ENCODE results near the gene EFCAB6.

EFCAB6 gene

DNA sequence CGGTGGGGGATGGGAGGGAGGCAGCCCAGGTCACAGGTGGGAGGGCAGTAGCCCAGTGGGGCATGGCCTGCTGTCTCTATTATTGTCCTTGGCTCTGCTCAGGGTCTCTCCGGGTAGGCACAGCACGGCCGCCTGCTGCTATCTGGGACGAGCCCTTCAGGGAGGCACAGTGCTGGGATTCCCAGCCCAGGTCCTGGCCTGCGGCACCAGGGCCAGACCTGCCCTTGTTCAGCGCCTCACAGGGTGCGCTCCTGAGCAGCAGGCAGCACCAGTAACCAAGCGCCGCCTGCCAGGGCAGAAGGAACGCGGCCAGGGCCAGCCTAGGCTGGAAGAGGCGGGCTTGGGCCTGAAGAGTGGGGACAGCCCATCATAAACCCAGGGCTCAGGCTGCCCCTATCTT, 249.3 kb downstream of the EFCAB6 start:
- TF ChIP-seq, protein P1, sequence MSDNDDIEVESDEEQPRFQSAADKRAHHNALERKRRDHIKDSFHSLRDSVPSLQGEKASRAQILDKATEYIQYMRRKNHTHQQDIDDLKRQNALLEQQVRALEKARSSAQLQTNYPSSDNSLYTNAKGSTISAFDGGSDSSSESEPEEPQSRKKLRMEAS (IDR thresholded peaks at IDR 0.05) = no peak
- TF ChIP-seq YY1 (IDR thresholded peaks at IDR 0.05; ENCODE audit: low read depth) = no peak
- no peak for TF ChIP-seq ZBTB7A (IDR thresholded peaks at IDR 0.05; ENCODE audit: low read depth)
- TF ChIP-seq NFIC (IDR thresholded peaks at IDR 0.05) = no peak
- no peak for TF ChIP-seq TAF1 (IDR thresholded peaks at IDR 0.05; ENCODE audit: low read depth)
- TF ChIP-seq EP300 (IDR thresholded peaks at IDR 0.05; ENCODE audit: borderline replicate concordance) = no peak
- TF ChIP-seq, protein P2, sequence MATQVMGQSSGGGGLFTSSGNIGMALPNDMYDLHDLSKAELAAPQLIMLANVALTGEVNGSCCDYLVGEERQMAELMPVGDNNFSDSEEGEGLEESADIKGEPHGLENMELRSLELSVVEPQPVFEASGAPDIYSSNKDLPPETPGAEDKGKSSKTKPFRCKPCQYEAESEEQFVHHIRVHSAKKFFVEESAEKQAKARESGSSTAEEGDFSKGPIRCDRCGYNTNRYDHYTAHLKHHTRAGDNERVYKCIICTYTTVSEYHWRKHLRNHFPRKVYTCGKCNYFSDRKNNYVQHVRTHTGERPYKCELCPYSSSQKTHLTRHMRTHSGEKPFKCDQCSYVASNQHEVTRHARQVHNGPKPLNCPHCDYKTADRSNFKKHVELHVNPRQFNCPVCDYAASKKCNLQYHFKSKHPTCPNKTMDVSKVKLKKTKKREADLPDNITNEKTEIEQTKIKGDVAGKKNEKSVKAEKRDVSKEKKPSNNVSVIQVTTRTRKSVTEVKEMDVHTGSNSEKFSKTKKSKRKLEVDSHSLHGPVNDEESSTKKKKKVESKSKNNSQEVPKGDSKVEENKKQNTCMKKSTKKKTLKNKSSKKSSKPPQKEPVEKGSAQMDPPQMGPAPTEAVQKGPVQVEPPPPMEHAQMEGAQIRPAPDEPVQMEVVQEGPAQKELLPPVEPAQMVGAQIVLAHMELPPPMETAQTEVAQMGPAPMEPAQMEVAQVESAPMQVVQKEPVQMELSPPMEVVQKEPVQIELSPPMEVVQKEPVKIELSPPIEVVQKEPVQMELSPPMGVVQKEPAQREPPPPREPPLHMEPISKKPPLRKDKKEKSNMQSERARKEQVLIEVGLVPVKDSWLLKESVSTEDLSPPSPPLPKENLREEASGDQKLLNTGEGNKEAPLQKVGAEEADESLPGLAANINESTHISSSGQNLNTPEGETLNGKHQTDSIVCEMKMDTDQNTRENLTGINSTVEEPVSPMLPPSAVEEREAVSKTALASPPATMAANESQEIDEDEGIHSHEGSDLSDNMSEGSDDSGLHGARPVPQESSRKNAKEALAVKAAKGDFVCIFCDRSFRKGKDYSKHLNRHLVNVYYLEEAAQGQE (IDR thresholded peaks at IDR 0.05; ENCODE audit: low read depth) = no peak
- TF ChIP-seq CEBPB (IDR thresholded peaks at IDR 0.05) = no peak
- TF ChIP-seq FOXM1 (IDR thresholded peaks at IDR 0.05; ENCODE audit: borderline replicate concordance, low read depth) = no peak
- no peak for TF ChIP-seq CREB1 (IDR thresholded peaks at IDR 0.05; ENCODE audit: low read depth)
- TF ChIP-seq USF1 (IDR thresholded peaks at IDR 0.05) = no peak
- no peak for TF ChIP-seq RAD21 (IDR thresholded peaks at IDR 0.05; ENCODE audit: low read depth)
- TF ChIP-seq TEAD4 (IDR thresholded peaks at IDR 0.05) = no peak
- TF ChIP-seq EGR1 (IDR thresholded peaks at IDR 0.05) = no peak
- TF ChIP-seq TCF12 (IDR thresholded peaks at IDR 0.05; ENCODE audit: low read depth) = no peak

DNA sequence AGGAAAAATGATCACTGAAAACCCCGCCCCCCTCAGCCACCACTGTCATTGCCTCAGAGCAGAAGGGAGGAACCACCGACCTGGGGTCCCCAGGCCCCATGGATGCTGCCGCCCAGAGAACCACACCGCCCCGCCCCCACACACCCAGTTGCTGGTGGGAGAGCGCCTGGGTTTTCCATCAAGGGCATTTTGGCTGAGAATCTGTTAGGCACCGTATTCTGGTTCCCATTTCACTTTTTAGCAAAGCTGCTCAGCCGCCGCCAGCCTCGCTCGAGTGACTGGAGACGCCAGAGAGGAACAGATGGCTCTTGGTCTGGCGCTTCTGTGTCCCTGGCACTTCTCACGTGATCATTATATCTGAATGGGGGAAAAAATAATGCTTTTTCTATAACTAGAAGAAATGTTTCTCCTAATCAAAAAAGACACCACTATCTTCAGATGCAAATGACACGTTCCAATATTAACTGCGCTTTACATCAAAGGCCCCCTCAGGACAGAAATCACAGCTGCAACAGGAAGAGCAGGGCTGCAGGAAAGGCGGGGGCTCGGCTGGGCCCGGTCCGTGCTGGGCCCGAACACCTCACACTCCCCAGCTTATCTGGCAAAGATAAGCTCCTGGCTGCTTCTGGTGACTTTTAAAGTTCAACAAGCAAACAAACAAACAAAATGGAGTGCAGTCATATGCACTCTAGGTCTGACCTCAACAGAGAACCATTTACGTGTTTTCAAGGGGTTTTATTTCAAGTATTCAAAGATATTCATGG, 250.5 kb downstream of the EFCAB6 start:
- no peak for TF ChIP-seq TEAD4 (IDR thresholded peaks at IDR 0.05)
- TF ChIP-seq NFIC (IDR thresholded peaks at IDR 0.05) = no peak
- no peak for TF ChIP-seq CREB1 (IDR thresholded peaks at IDR 0.05; ENCODE audit: low read depth)
- TF ChIP-seq YY1 (IDR thresholded peaks at IDR 0.05; ENCODE audit: low read depth) = no peak
- no peak for TF ChIP-seq ZBTB7A (IDR thresholded peaks at IDR 0.05; ENCODE audit: low read depth)
- no peak for TF ChIP-seq RAD21 (IDR thresholded peaks at IDR 0.05; ENCODE audit: low read depth)
- no peak for TF ChIP-seq TAF1 (IDR thresholded peaks at IDR 0.05; ENCODE audit: low read depth)
- no peak for TF ChIP-seq TCF12 (IDR thresholded peaks at IDR 0.05; ENCODE audit: low read depth)
- TF ChIP-seq FOXM1 (IDR thresholded peaks at IDR 0.05; ENCODE audit: borderline replicate concordance, low read depth) = no peak
- TF ChIP-seq, protein P2 (IDR thresholded peaks at IDR 0.05; ENCODE audit: low read depth) = no peak
- TF ChIP-seq USF1 (IDR thresholded peaks at IDR 0.05) = no peak
- TF ChIP-seq, protein P1 (IDR thresholded peaks at IDR 0.05) = no peak
- TF ChIP-seq EP300 (IDR thresholded peaks at IDR 0.05; ENCODE audit: borderline replicate concordance) = no peak
- no peak for TF ChIP-seq CEBPB (IDR thresholded peaks at IDR 0.05)
- TF ChIP-seq EGR1 (IDR thresholded peaks at IDR 0.05) = no peak

GRCh38 chr22:43560651-43561050, 251.5 kb downstream of the EFCAB6 start:
- no peak for TF ChIP-seq FOXM1 (IDR thresholded peaks at IDR 0.05; ENCODE audit: borderline replicate concordance, low read depth)
- no peak for TF ChIP-seq ZBTB7A (IDR thresholded peaks at IDR 0.05; ENCODE audit: low read depth)
- no peak for TF ChIP-seq CREB1 (IDR thresholded peaks at IDR 0.05; ENCODE audit: low read depth)

DNA sequence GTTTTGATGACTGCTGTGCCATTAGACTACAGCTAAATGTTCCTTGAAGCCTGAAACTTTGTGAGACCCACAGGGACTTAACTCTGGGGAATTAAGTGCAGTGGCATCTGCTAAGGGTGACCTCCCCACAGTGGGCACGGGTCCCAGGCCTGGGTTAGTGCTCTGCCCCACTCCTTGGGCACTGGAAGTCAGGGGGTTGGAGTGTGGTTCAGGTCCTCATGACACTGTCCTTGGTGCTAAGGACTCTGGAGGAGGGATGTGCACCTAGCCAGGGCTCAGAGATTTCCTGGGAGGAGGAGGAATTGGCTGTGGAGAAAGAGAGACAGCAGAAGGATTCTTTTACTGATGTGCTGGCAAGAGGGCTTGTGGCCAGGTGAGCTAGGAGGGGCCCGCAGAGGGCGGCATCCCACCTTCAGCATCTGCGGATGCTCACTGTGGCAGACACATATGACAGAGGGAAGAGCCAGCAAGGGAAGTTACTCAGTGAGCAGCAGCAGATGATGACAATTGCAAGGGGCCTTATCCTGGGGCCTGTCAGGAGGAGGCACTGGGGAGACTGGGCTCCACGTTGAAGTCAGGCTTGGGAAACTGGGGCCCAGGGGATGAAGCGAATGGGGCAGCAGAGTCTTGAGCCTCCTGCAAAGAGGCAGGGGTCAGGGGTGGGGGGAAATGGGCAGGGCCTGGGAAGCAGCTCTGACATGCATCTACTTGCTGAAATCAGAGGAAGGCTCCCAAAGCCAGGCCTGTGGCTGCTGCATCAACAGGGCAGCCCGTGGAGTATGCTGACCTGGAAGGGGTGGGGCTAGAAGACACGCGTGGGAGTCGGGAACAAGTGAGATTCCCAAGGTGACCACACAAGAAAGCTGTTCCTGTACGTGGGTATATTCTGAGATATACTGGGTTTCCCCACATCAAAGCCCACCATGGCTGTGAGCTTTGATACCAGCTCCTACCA, 256.3 kb downstream of the EFCAB6 start:
- TF ChIP-seq TAF1 (IDR thresholded peaks at IDR 0.05; ENCODE audit: low read depth) (no peak), YY1 (IDR thresholded peaks at IDR 0.05; ENCODE audit: low read depth) (no peak)
- TF ChIP-seq, protein P1 (IDR thresholded peaks at IDR 0.05) = no peak
- TF ChIP-seq, protein P2 (IDR thresholded peaks at IDR 0.05; ENCODE audit: low read depth) = peak; percentile 31; the same call in 1 of the 2 replicates

Data from Ishikawa (cell line).